Measurements from ENCODE around the gene VSIR.

Gene VSIR

DNA sequence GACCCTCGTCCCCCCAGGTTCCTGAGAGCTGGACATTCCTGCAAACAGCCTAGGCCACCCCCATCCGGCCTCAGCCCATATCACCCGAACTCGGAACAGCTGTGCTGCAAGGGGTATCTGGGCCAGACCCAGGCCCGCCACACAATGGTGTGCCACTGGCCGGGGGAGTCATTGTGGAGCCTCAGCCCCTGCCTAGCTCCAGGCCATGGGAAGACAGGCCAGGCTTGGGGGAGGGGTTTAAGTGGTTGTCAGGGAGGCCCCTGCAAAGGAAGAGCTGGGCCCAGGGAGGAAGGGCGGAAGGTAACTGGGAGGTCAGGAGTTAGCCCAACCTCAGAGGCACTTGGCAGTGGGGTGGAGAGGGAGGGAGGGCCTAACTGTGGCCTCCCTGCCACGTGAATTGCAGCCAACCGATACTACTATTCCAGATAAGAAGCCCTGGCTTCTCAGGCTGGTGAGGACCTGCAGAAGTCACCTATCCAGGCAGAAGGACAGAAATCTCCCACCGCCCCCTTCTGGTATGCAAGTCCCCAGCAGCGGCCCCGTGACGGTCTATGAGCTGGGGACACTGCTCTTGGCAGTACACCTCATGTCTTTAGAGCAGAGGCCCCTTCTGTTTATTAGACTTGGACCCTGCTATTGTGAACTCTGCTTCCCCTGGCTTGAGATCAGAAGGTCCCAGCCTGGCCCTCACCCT lies 26.8 kb downstream of the VSIR start:
- no peak for DNase-seq

DNA sequence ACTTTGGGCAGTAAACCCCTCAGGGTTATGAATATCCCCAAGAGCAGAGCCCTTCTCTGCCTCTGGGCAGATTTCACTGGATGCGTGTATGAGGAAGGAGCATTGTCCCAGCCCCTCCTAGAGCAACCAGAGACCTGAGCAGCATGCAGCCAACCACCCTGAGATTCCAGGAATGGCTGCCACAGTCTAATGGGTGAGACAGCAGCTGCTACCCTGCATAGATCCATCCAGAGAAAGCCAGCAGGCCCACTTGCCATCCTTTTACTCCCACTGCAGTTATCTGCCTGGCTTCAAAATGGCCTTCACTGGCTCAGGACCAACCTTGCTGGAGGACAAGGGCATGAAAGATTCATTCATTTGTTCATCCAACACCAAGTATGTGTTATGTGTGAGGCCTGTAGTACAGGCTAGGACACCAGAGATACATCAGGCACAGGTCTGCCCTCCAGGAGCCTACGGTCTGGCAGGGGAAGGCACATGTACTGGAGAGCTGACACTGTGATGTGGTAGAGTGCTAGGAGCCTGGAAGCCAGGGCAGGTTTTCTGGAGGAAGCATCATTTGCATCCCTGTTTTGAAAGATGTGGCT lies 27.6 kb downstream of the VSIR start:
- DNase-seq = no peak

DNA sequence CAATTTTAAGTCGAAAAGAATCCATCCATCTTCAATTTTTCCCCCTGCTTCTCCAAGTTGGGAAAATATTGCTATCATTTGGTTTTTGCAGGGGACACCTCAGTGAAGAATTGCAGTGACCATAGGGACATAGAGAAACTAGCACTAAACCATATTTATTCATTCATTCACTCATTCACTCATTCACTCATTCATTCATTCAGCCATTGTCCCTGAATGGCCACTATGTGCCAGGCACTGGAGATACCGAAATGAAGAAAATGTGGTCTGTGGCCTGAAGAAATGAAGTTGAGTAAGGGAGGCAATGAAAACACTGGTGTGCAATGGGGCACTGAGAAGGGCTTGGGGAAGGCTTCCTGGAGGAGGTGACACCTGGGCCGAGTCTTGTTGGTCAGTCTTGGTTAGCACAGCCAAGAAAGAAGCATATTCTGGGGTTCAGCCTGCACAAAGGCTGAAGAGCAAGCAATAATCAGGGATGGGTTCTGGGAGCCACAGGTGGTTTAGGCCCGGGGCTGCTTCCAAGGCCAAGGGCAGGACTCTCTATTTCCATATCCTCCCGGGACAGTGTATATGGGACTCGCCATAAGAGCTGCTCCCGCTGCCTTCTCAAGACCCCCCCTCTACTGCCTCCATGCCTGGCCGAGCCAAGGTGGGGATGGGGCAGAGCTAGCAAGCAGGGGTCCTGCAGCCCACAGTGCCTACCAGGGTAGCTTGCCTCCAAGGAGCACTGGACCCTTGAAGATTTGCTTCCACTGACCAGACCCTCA lies 28.2 kb downstream of the VSIR start:
- no peak for DNase-seq

DNA sequence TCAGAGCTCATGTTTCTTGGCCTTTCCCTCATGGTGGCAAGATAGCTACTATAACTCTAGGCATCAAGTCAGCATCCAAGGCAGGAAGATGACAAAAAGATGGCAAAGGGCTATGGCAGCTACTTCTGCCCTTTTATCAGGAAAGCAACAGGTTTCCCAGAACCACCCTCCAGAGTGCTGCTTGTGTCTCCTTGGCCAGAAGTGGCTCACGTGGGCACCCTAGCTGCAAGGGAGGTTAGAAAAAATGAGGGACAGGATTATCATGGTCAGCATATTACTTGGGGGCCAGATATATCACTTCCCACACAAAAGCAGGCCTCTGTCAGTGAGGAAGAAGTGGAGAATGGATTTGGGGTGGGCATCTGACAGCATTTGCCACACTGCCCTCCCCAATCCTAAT lies 29.5 kb downstream of the VSIR start:
- no peak for DNase-seq

DNA sequence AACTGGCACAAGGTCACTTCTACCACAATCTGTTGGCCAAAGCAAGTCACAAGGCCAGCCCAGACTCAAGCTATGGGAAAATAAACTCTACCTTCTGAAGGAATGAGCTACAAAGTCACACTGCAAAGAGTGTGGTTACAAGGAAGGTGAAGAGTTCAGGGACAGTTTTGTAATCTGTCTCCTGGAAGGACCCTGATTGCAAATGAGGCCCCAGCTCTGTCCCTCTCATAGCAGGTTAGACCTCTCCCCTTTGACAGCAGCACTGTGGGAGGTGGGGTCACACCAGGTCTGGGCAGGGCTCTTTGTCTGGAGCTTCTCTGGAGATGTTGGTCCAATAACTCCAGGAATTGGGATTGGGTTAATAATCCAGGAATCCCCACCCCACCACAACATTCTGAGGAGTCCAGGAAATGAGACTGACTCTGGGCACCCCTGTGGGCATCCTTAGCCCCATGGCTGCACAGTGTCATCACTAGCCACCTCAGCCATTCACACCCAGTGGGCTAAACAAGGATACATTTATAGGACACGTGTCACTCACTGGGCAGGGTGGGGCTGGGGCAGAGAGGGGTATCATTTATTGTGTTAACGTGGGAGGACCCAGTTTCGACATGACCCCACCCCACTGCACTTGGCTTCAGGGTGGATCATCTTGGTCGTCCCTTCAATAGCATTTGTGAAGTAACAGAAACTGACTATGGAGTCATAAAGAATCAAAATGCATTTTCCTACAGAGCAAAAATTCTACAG lies 30.1 kb downstream of the VSIR start:
- DNase-seq = no peak

DNA sequence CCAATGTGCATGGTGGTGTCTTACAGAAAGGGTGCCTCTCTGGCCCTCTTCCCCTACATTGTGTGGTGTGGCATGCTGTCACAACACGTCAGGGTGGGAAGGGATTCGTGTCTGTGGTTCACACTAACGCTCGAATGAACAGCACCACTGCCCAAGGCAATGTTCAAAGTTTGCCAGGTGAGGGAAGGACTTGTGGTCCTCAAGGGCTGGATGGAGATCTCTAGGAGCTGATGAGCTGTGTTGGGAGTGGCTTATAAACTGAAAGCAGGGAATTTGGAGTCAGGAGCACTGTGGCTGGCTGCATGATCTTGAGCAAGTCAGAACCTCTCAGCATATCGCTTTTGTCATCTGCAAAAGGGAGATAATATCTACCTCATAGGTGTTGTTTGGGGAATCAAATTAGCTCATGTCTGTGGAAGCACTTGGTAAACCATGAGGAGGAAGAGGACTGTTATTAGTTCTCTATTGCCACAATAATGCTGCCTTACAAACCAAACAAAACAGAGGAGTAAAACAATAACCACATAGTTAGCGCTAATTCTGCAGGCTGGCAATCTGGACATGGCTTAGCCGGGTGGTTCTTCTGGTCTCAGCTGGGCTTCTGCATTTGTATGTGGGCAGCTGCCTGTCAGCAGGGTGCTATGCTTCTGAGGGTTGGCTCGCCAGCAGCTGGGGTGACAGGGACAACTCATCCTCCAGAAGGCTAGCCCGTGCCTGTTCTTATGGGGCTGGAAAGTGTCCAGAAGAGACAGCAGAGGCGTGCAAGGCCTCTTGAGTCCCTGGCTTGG lies 30.8 kb downstream of the VSIR start:
- DNase-seq = no peak

DNA sequence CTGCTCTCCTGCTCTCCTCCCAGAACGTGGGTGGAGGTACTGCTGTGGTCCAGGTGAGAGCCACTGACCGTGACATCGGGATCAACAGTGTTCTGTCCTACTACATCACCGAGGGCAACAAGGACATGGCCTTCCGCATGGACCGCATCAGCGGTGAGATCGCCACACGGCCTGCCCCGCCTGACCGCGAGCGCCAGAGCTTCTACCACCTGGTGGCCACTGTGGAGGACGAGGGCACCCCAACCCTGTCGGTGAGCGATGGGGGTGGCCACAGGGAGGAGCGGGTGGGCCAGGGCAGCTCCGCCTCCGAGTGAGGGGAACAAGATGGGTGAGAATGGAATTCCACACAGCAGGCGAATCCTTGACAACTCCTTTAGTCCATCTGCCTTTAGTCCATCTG lies 31.6 kb downstream of the VSIR start:
- no peak for DNase-seq

DNA sequence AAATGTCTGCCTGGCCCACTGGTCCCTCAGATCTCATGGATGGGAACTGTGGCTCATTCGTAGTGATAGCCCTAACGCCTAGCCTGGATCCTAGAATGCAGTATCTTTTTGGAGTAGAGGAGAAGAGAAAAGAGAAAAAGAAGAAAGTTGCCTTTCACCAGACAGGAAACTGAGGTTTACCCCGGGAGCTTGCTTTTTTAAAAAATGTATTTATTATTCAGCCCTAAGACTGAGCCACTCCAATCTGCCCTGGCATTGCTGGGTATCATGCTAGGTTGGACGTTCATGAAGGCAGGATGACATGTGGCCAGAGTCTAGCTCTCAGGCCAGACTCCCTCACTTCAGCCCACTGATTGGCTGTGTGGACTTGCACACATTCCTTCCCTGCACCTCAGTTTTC lies 32.3 kb downstream of the VSIR start:
- DNase-seq = no peak

DNA sequence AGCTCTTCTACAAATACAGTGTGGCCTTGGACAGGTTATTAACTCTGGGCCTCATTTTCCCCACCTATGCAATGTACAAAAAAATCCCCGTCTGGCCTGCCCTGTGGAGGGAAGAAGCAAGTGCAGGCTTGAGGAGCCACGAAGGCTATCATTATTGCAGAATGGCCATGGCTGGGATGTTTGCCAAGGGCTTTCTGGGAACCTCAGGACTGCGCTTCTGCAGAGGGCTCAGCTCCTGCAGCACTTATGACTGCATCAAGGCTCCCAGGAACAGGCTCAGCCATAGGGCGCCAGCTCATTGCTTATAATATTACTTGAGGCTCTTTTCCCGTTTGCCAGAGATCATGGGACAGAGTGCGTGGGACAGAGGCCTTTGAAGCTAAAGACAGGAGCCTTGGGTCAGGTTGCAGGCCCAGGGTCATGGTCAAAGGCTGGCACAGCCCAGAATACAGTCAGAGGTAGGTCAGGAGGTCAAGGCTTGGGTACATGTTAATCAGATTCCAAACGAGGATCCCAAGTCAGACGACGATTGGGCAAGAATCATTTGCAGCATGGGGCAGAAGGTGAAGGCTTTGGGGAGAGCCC lies 33.2 kb downstream of the VSIR start:
- DNase-seq = no peak

DNA sequence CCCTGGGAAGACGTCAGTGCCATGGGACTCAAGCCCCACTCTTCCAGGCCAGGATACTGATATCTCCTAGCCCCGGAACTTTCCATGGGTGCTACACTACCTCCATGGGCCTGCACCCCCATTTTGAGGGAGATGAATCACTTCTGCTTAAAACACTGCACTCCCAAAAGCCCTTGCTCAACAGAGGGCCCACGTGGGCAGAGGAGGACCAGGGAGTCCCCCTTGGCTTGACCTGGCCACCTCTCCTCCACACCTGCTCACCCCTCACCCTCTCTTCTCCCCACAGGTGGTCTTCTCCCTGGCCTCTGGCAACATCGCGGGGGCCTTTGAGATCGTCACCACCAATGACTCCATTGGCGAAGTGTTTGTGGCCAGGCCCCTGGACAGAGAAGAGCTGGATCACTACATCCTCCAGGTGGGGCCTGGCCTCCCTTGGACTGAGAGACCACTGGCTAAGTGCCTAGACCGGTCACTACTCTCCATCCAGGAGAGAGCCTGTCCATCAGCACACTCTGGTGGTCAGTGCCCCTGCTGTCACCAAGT lies 33.9 kb downstream of the VSIR start:
- DNase-seq = no peak

DNA sequence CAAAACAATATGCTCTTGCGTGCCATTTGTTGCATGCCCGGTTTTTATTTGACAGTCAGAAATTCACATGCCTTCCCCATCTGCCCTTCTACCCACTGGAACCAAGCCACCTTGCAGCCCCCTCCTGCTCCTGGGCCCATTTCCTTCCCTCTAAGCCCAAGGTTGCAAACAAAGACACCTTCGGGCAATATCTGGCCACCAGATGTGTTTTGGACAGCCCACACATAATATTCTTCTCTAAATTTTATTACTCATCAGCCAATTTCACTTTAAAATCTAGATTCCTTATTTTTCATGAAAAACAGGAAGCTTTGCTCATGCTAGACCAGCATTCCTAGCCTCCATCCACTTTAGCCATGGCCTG lies 35.5 kb downstream of the VSIR start:
- no peak for DNase-seq

DNA sequence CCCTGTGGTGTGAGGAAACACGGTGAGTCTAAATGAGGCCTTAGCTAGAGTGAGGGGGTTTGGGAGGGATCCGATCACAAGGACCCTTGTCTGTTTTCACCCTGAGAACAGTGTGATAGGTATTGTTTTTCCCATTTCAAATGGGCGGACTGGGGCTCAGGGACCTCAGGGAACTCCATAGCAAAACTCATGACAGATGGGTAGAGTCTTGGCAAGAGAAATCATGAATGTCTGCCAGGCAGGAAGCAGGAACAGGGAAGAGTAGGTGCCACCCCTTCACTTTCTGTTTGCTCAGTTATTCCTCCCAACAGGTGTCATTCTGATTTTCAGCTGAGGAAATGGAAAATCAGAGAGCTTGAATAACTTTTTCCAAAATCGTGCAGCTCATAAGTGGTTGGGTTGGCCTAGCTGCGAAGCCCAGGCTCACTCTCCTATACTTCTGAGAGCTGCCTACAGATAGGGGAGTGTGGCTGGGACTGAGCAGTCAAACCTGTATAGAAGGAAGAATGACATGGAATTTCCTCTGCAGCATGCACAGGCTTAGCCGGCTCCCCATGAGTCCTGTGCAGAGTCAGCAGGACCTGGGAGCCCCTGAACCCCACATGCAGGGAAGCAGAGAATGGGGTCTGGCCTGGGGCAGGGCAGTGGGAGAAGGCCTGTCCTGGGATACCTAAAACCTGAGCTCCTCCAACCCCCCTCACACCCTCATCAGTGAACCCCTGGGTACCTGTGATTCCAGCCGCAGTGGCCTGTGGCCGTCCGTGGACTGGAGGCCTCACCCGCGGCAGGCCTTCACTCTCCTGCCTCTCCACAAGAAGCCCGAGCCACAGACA lies 36.1 kb downstream of the VSIR start:
- DNase-seq = no peak

DNA sequence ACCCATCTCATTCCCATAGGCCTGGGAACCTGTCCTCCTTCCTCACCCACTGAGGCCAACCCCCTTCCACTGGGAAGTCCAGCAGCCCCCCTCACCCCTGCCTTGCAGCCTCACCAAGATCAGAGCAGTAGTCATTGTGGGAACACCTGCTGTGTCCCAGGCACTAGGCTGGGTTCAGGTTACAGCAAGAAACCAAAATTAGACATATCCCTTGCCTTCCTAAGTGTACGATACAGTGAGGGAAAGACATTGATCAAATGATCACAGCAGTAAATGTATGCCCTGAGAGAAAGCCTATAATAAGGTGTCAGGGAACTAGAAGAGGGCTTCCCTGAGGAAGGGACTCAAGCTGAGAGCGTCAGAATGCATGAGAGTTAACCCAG lies 36.8 kb downstream of the VSIR start:
- no peak for DNase-seq

DNA sequence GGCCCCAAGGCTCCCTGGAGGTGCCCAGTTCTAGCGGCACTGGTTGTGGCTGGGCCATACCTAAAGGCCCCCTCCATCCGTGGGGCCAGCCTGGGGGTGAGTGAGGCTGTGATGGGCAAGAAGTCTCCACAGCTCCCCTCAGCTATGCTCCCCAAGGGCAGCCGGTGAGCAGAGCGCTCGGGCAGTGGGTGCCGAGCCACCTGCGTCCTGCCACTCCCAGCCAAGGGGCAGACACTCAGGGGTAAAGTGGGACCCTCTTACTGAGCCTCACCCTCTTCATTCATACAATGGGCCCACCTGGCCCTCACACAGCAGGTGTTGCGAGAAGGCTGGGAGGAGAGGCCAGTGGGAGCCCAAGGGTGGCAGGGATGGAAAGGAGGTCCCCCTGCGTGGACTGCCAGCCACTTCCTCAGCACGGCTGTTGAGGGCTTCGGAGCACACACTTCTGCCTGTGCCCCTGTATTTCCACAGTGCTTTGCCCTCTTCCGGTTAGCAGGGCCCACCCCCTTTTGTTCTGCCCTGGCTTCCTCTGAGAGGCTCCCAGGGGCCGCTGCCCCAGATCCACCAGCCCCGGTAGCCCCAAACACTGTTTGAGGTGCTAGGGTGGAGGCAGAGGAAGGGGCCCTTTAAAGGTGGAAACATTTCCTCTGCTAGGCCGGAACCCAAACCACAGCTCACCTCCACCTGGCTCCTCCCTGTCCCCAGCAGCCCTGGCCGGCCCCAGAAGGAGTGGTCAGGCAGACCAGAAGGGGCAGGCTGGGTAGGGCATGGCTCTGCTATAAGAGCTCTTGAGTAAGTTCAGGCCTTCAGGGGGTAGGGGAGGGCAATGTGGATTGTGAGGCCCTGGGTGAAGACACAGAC lies 37.4 kb downstream of the VSIR start:
- DNase-seq = no peak

DNA sequence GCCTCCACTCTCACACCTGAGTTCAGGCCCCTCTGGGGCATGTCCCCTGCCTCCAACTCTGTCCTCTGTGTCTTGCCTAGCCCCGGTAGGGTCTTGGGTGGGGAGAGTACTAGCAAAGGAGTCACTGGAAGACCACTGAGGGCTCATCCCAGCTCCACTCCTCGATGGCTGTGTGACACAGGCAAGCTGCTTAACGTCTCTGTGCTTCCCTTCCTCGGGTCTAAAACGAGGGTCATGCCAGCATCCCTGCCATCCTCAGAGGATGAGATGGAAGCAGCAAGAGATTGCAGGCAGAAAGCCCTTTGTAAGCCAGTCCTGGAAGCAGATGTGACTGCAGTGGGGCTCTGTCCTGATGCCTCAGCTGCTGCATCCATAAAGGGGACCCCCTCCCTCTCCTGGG lies 38.5 kb downstream of the VSIR start:
- DNase-seq = no peak

DNA sequence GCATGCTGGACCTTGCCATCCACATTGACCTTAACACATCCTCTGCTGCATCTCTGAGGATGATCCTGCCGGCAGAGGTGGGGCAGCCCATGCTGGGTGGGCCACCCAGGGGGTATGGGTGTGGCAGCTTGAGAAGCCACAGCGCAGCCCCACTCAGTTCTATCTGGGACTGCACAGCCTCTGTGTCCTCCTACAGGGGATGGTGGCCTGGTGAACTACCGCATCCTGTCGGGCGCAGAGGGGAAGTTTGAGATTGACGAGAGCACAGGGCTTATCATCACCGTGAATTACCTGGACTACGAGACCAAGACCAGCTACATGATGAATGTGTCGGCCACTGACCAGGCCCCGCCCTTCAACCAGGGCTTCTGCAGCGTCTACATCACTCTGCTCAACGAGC lies 41.5 kb downstream of the VSIR start:
- DNase-seq = no peak

DNA sequence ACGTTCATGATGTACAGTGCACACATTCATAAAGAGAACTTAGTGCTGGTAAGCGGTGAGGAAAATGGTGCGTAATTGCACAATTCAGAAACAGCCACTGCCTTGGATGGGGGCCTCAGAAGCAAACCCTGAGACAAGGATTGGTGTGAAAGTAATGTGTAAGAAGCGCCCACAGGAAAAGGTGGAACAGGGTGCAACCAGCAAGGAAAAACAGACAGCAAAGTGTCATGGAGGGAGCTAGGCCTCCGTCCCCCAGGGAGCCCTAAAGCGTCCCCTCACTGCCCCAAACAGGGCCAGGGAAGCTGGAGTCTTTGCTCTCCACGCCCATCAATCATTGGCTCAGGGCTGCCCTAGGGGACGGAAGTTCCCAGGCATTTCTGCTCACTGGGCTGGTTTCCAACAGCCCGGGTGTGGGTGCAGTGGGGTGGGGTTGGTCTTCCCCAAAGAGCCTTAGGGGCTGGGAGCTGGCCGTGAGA lies 44.1 kb downstream of the VSIR start:
- no peak for DNase-seq

DNA sequence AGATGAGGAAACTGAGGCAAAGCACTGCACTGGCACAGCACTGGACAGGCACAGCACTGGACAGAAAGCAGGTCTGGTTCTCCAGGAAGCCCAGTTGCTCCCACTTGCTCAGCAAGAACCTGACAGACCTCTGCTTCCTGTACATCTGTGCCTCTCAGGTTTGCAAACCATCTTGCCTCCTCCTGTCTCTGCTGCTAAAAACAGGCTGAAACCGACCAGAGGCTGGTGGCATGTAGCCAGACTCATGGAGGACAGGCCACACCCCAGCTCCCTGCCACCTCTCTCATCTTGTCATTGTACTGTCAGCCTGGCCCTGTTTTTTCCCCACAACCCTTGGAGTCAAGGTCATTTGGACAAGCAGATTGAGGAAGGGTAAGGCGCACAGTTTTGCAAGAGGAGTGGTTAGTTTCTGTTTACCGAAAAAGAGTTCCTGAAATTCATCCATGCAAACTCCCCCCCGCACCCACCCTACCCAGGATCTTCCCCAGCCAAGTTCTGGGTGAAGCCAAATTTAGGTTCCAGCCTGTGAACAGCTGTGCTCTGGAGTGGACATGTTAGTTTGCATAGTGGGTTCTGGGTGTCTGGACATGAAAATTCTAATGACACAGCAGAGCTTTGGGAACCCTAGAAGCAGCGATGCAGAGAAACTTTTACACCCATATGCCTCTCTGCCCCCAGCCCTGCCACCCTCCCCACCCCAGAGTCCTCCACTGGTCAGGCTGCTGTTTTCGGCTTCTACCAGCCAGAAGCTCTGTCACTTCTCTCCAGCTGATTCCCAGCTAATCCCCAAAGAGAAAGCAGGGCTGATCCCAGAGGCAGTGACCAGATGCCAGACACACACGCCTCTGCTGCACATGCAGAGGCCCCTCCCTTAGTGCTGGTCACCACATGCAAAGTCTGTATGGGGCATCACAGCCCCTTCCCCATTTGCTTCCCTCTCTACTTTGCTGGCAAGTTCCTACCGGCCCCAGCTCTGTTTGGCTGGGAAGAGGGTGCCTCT lies 45.3 kb downstream of the VSIR start:
- DNase-seq = no peak
